T-helper 17 cell (primary cell): ENCODE results near the gene FANCE. TPM values are rescaled to one million over a fixed set of nuclear protein-coding genes. Genes with fewer than 3 reads are reported as not detected.

Experiments used
- ATAC-seq: fragments of 150-1000 bp; cut with Tn5 transposase; 2 replicates; pipeline ENCODE4 v1.10.0; 2021; ENCODE audit warnings: mild to moderate bottlenecking, moderate library complexity
- DNase-seq, 3 donors: peaks; one replicate each; pipeline versions ENCODE4 v3.0.0 to v3.0.0-alpha.2; 2020 to 2021
- H3K9me3 ChIP-seq: one replicate; pipeline ENCODE4 v1.7.0; 2013; ENCODE audit warnings: low read length, mild to moderate bottlenecking; ENCODE audit not compliant: control insufficient read depth, poor library complexity, severe bottlenecking
- H3K27ac Mint-ChIP-seq: one replicate; pipeline ENCODE4 v1.8.0; 2022; ENCODE audit warnings: mild to moderate bottlenecking, moderate library complexity, mixed read lengths
- H3K27me3 Mint-ChIP-seq: one replicate; pipeline ENCODE4 v1.8.0; 2022; ENCODE audit warnings: mixed read lengths
- H3K36me3 Mint-ChIP-seq: one replicate; pipeline ENCODE4 v1.8.0; 2022; ENCODE audit warnings: low read depth, mixed read lengths
- H3K4me1 Mint-ChIP-seq: one replicate; pipeline ENCODE4 v1.8.0; 2022; ENCODE audit warnings: mild to moderate bottlenecking, mixed read lengths
- H3K4me3 Mint-ChIP-seq: one replicate; pipeline ENCODE4 v1.8.0; 2022; ENCODE audit warnings: mild to moderate bottlenecking, moderate library complexity, mixed read lengths
- total RNA-seq, 4 donors: library from RNA in 2 of 4; stranded (reverse) in 2 of 4; gene quantifications; one replicate each; pipeline ENCODE4 v1.2.3 and lab custom pipeline; 2022 to 2026

Gene FANCE, protein sequence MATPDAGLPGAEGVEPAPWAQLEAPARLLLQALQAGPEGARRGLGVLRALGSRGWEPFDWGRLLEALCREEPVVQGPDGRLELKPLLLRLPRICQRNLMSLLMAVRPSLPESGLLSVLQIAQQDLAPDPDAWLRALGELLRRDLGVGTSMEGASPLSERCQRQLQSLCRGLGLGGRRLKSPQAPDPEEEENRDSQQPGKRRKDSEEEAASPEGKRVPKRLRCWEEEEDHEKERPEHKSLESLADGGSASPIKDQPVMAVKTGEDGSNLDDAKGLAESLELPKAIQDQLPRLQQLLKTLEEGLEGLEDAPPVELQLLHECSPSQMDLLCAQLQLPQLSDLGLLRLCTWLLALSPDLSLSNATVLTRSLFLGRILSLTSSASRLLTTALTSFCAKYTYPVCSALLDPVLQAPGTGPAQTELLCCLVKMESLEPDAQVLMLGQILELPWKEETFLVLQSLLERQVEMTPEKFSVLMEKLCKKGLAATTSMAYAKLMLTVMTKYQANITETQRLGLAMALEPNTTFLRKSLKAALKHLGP
- total RNA-seq (1 to 10 TPM; 3.7 to 4.5 TPM), total RNA-seq (lab: John Stamatoyannopoulos, UW) (13.7 to 24.6 reads per million in 2 donors)

- Mint-ChIP-seq H3K4me3 (peak within 1 kb of the TSS; percentile 84), H3K27me3 (no peaks in the 10 kb centered on the region), H3K36me3 (peaks cover 6% of the 10 kb centered on the region), H3K4me1 (peaks cover 29% of the 10 kb centered on the region), H3K27ac (peak within 1 kb of the TSS; percentile 54)
- H3K9me3 ChIP-seq = no peaks in the 10 kb centered on the region
- peak; percentile 67 to 86 (median 84) for DNase-seq
- peak; percentile 85 for ATAC-seq
Observed at GRCh38 chr6:35452183-35453090, at the start of gene FANCE. FANCE (plus strand) TSS chr6:35452338; CDS start chr6:35452546, 208 bp downstream.

GRCh38 chr6:35402856-35403191 is 49.3 kb upstream of the FANCE start:
- H3K4me1 Mint-ChIP-seq = peaks cover 27% of the 10 kb centered on the region
- H3K27ac Mint-ChIP-seq = no peak overlapping the region

GRCh38 chr6:35403544-35404442 is 48.3 kb upstream of the FANCE start:
- Mint-ChIP-seq H3K4me1 (peaks cover 23% of the 10 kb centered on the region), H3K4me3 (no peak overlapping the region), H3K27ac (peak overlapping the region; percentile 87), H3K27me3 (no peaks in the 10 kb centered on the region), H3K36me3 (no peaks in the 10 kb centered on the region)
- ATAC-seq (no peak), DNase-seq (no peak)
- no peaks in the 10 kb centered on the region for H3K9me3 ChIP-seq

More at GRCh38 chr6:35402856-35403191, 49.3 kb upstream of the FANCE start:
- no peak for ATAC-seq
- no peaks in the 10 kb centered on the region for H3K9me3 ChIP-seq
- H3K4me3 Mint-ChIP-seq = no peak overlapping the region
- no peak for DNase-seq
- H3K27me3 Mint-ChIP-seq = no peaks in the 10 kb centered on the region
- peaks cover 4% of the 10 kb centered on the region for H3K36me3 Mint-ChIP-seq

DNA sequence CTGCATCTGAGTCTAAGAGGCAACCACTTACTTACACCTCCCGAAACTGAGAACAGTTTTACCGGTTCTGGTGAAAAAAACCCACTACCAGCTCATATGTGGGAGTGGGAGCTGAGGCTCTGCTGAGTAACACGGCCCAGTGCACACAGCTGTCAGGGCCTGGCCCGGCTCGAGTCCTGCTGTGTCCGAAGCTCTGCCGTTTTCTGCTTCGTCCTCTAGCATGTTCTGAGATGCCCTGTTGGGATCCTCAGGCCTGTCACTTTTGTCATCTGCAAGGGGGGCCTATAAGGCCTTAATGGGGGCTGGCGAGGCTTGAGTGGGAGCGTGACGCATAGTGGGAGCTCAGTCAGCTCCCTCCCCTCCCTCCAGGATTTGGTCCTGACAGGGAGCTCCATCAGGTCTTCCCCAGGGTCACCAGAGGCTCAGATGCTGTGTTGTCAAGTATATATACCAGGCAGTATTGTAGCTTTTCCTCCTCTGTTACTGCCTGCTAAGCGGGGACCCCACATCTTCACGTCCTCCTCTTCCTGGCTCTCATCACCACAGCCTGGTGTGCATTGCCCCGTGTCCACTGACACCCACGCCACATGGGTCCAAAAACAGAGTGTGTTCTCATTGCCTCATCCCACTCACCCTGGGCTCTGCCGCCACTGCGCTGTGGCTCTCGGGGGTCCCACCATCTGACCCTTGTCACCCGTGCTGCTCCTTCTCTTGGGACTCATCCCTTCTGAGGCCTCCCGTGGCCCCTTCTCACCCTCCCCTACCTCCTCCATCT is 45.2 kb upstream of the FANCE start:
- Mint-ChIP-seq H3K4me3 (no peak overlapping the region), H3K36me3 (peaks cover 2% of the 10 kb centered on the region), H3K4me1 (peaks cover 27% of the 10 kb centered on the region), H3K27ac (peak overlapping the region; percentile 49), H3K27me3 (no peaks in the 10 kb centered on the region)
- no peak for ATAC-seq
- DNase-seq = no peak
- H3K9me3 ChIP-seq = no peaks in the 10 kb centered on the region

GRCh38 chr6:35409245-35409644 is 42.9 kb upstream of the FANCE start:
- H3K4me1 Mint-ChIP-seq = peaks cover 29% of the 10 kb centered on the region
- peaks cover 5% of the 10 kb centered on the region for H3K36me3 Mint-ChIP-seq
- ATAC-seq (no peak), DNase-seq (no peak)
- no peaks in the 10 kb centered on the region for H3K9me3 ChIP-seq
- no peaks in the 10 kb centered on the region for H3K27me3 Mint-ChIP-seq
- H3K4me3 Mint-ChIP-seq = no peak overlapping the region
- H3K27ac Mint-ChIP-seq = no peak overlapping the region

- H3K36me3 Mint-ChIP-seq = peaks cover 5% of the 10 kb centered on the region
- no peaks in the 10 kb centered on the region for H3K9me3 ChIP-seq
- H3K4me1 Mint-ChIP-seq = peaks cover 33% of the 10 kb centered on the region
- H3K27ac Mint-ChIP-seq = peak overlapping the region; percentile 75
- no peak for ATAC-seq
- H3K27me3 Mint-ChIP-seq = no peaks in the 10 kb centered on the region
- no peak for DNase-seq
- no peak overlapping the region for H3K4me3 Mint-ChIP-seq
Observed at GRCh38 chr6:35410131-35410530, 42.0 kb upstream of the FANCE start.

GRCh38 chr6:35411066-35411465 is 41.1 kb upstream of the FANCE start:
- DNase-seq = no peak
- no peaks in the 10 kb centered on the region for H3K9me3 ChIP-seq
- Mint-ChIP-seq H3K4me1 (peaks cover 37% of the 10 kb centered on the region), H3K4me3 (peak overlapping the region; percentile 64), H3K36me3 (peaks cover 7% of the 10 kb centered on the region), H3K27me3 (no peaks in the 10 kb centered on the region), H3K27ac (peak overlapping the region; percentile 75)
- ATAC-seq = peak; percentile 52

- no peak overlapping the region for H3K4me3 Mint-ChIP-seq
- peaks cover 35% of the 10 kb centered on the region for H3K4me1 Mint-ChIP-seq
- H3K27ac Mint-ChIP-seq = peak overlapping the region; percentile 27
- H3K36me3 Mint-ChIP-seq = peaks cover 7% of the 10 kb centered on the region
- DNase-seq (no peak), ATAC-seq (no peak)
- no peaks in the 10 kb centered on the region for H3K9me3 ChIP-seq
- no peaks in the 10 kb centered on the region for H3K27me3 Mint-ChIP-seq
Observed at GRCh38 chr6:35412102-35412501, 40.0 kb upstream of the FANCE start.

GRCh38 chr6:35413911-35414310 is 38.2 kb upstream of the FANCE start:
- no peaks in the 10 kb centered on the region for H3K9me3 ChIP-seq
- DNase-seq (no peak), ATAC-seq (no peak)
- H3K4me1 Mint-ChIP-seq = peaks cover 40% of the 10 kb centered on the region
- no peak overlapping the region for H3K27ac Mint-ChIP-seq
- no peaks in the 10 kb centered on the region for H3K27me3 Mint-ChIP-seq
- H3K4me3 Mint-ChIP-seq = no peak overlapping the region
- H3K36me3 Mint-ChIP-seq = peaks cover 7% of the 10 kb centered on the region

GRCh38 chr6:35415065-35415891 is 36.9 kb upstream of the FANCE start:
- DNase-seq = peak in 2 of 3 donors; percentile 16 to 22
- no peaks in the 10 kb centered on the region for H3K27me3 Mint-ChIP-seq
- ATAC-seq = peak; percentile 70
- H3K9me3 ChIP-seq = no peaks in the 10 kb centered on the region
- H3K36me3 Mint-ChIP-seq = peaks cover 7% of the 10 kb centered on the region
- peaks cover 41% of the 10 kb centered on the region for H3K4me1 Mint-ChIP-seq
- peak overlapping the region; percentile 73 for H3K27ac Mint-ChIP-seq
- peak overlapping the region; percentile 25 for H3K4me3 Mint-ChIP-seq

DNA sequence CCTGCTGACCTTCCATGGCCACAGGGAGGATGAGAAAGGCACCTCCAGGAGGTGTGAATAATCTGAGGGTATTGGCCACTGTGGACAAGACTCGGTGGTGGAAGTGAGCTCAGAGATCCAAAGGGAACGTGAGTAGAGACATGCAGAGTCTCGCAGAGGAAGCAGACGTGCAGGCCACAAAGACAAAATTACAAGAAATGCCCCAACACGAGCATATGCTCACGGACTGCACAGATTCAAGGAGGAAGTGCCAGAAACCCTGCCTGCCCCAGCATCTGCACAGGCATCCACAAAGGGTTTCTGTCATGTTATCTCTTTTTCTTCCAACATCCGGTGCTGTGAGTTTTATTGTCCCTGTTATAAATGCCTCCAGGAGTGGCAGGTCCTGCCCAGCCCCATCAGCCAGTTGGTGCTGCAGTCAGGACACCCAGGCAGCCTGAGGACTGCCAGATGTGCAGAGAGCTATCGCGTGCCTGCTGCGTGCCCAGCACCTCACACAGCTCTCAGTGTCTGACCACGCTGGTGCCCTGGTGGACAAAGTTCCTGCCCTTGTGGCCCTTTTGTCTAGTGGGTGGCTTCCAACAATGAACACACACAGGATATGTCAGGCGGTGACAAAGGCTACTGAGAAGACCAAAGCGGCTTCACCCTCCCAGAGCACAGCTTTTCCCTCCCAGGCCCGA is 34.0 kb upstream of the FANCE start:
- Mint-ChIP-seq H3K27ac (no peak overlapping the region), H3K4me3 (no peak overlapping the region), H3K36me3 (peaks cover 4% of the 10 kb centered on the region), H3K27me3 (no peaks in the 10 kb centered on the region), H3K4me1 (peaks cover 22% of the 10 kb centered on the region)
- DNase-seq (no peak), ATAC-seq (no peak)
- H3K9me3 ChIP-seq = no peaks in the 10 kb centered on the region
